IPS DF 19.7 (cell line): ENCODE results near the gene TPD52L3.

Experiments
- DNase-seq: peaks from one replicate; pipeline ENCODE4 v3.0.0-alpha.2; 2013; ENCODE audit warnings: low read depth, low spot score

The TPD52L3 gene

DNA sequence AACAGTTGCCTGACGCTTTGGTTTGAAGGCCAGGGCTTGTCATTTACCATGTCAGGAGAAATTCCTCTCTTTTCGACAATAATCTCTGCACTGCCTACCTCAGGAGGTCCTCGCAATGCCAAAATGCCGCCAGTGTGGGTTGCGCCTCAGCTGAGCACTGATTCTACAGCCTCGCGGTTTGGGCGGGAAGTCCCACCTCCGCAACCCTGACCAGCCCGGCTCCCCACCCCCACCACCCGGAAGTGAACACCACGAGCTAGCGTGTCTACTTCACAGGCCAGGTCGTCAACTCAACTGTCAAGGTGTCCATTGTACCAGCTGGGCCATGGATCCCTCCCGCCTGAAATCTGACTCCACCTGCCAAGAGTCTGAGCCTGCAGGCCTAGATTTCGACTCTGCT is at the start of gene TPD52L3:
TSS of gene TPD52L3 (plus strand) at position 273 of the 400 bp plus-strand sequence. CDS start 221 bp downstream, outside the sequence.
- DNase-seq, result no peak

- DNase-seq, result no peak
These were observed 26.3 kb upstream of the TPD52L3 start for GRCh38 chr9:6301858-6302257.

DNA sequence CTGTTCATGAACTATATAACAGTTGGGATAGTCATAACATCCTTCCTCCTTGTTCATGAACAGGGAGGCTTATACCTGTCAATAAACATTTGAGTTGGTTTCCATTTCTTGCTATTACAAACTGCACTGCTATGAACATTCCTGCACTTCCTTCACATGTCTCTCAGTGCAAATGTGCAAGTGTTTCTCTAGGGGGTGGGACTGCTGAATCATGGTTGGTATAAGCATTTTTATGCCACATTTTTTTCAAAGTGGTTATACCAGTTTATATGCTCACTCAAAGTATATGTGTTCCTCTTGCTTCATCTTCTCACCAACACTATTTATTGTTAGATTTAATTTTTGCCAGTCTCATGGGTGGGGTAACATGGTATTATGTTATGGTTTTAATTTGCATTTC is 25.8 kb upstream of the TPD52L3 start:
- no peak for DNase-seq

- DNase-seq, result no peak
These were observed 23.9 kb upstream of the TPD52L3 start for GRCh38 chr9:6304232-6304631.

- no peak for DNase-seq
These were observed 22.1 kb upstream of the TPD52L3 start for GRCh38 chr9:6305954-6306563.

DNA sequence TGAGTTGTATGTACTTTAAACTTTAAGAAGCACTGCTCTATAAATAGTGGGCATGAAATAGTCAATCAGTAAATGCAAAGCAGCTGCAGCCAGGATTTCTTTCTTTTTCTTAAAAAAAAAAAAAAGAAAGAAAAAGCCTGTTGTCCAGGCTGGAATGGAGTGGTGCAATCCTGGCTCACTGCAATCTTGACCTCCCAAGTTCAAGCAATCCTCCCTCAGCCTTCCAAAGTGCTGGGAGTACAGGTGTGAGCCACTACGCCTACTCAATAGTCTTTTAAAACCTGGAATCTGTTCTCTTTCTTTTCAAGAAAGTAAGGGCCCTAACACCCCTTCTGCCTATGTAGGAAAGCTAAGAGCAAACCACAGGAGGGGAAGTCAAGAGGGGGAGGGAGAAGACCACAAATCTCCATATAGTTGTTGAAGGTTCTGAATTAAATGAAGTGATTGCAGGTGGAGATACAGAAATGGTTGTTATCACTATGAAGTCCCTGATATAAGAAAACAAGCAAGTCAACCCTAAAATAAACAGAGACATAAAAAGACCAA is 20.6 kb upstream of the TPD52L3 start:
- DNase-seq, result no peak

DNA sequence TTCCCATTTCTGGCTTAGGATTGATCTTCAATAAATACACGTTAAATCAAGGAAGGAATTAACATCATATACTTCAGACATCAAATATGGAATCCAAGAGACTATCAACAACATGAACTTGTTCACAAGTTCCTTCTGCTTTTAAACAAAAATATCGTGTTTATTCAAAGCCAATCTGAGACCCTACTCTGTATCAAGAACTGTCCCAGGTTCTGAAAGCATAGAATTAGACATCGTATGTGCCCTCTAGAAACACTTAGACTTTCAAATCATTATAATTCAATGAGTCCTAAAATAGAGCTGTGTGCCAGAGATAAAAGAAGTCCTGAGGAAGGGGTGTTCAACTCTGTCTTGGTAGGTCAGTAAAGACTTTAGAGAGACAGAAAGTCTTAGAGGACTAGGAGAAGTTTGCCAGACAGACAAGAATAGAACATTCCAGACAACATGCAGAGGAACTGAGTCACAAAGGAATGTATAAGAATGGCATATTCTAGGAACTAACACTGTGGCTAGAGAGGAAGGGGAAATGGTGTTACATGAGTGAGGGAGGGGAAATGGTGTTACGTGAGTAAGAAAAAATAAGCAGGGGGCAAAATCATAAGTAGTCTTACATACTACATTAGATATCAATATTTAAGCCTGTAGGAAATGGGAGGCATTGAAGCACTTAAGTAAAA is 2.9 kb downstream of the TPD52L3 start:
- no peak for DNase-seq

- no peak for DNase-seq
These were observed 6.1 kb downstream of the TPD52L3 start for GRCh38 chr9:6334305-6334704.

GRCh38 chr9:6348766-6349165 is 20.6 kb downstream of the TPD52L3 start:
- DNase-seq, result no peak

- no peak for DNase-seq
These were observed 23.6 kb downstream of the TPD52L3 start for GRCh38 chr9:6351737-6352136.

DNA sequence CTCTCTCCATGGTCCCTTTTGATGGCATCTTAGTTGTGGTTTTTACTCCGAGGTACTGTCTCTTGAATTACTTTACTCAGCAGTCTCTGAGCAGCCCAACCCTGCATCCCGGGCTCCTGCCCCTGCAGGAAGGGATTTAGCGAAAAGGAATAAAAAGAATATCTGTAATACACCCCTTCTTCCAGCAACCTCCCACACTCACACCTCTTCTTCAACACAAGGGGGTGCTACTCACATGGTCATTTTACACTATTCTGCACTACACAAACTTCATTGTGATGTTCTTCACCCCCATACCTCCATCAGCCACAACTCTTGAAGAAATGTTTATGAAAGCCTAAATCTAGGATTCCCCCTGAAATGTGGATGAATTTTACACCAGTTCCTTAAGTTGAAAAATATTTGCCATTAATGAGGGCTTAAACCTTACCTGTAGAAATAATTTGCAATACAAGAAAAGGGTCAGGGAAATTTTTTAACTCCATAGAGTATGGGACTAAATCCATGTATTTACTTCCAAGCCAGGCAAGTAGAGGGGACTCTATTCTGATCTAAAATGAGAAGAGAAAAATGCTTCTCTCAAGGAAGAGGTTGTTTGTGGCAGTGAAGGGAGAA is 26.0 kb downstream of the TPD52L3 start:
- peak; percentile 30 for DNase-seq

GRCh38 chr9:6355728-6356127 is 27.6 kb downstream of the TPD52L3 start:
- no peak for DNase-seq

- no peak for DNase-seq
These were observed 28.3 kb downstream of the TPD52L3 start for GRCh38 chr9:6356441-6356840.

GRCh38 chr9:6356904-6357303 is 28.7 kb downstream of the TPD52L3 start:
- no peak for DNase-seq

DNA sequence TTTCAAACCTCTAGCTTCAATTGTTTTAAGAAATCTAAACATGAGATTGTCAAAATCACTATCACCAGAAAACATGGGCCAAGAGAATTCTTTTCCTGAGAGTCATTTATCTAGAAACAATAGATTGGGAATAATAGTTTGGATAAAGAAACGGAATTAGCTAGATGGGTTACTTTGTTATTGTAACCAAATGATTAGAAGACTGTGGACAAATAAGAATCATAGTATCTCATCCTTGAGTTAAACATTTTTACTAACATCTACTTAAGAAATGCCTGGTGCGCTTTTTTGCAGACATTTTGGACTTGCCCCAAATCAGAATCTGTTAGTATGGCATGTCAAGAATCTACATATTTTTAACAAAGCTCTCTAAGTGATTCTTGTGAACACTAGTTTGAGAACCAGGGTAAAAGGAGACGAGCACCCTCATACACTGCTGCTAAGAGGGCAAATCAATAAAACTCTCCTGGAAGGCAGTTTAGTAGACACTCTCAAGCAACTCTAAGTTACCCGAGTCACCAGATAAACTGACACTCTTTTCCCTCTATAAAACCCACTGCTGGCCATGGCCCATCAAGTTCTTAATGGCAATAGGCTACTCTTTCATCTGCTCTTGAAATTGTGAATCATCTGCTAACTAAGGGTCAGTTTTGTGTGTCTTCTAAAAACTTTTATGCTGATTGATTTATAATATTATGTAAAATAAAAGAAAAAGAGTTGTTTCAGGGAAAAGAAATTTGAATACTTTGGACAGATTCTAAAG is 39.1 kb downstream of the TPD52L3 start:
- DNase-seq, result no peak

GRCh38 chr9:6368831-6369230 is 40.7 kb downstream of the TPD52L3 start:
- no peak for DNase-seq
